Neural progenitor cell (in vitro differentiated cells): ENCODE measurements around the gene UTP11.

Experiments
- CTCF ChIP-seq: fragments of 200-600 bp; sonication (generic); IDR thresholded peaks from 2 replicates; pipeline ENCODE4 v1.5.1; 2017; ENCODE audit warnings: antibody characterized with exemption, mild to moderate bottlenecking
- EZH2 ChIP-seq: fragments of 200-600 bp; sonication (generic); IDR thresholded peaks from 2 replicates; pipeline ENCODE4 v1.6.1; 2017; ENCODE audit warnings: antibody characterized with exemption, mild to moderate bottlenecking, moderate library complexity

GRCh38 chr1:38037221-38037939, 24.8 kb downstream of the UTP11 start:
- TF ChIP-seq EZH2 (no peak), CTCF (no peak)
